ENCODE data around the gene SLC4A2.
"Not testable (repeated sequence)": the region's sequence is repeated elsewhere in the genome, so short reads cannot be mapped to it uniquely, and the experiment has no call there.

The SLC4A2 gene

GRCh38 chr7:151059367-151060112 lies at the start of gene SLC4A2:
Gene SLC4A2, plus strand, starts transcription at chr7:151059589. Its CDS starts 2,399 bp downstream, at chr7:151061988.
- peaks cover 0 to 61% (median 52%) of the 10 kb centered on the region in 4 donors for H3K4me1 ChIP-seq
- peak within 1 kb of the TSS; percentile 91 to 98 for H3K27ac ChIP-seq
- peak within 1 kb of the TSS; percentile 65 to 81 for H3K4me3 ChIP-seq
- H3K36me3 ChIP-seq, result peaks cover 4 to 8% (median 4%) of the 10 kb centered on the region in 3 donors
- peak; percentile 77 to 92 for DNase-seq
- peak; percentile 42 to 45 for TF ChIP-seq CTCF (IDR thresholded peaks at IDR 0.05)
- H3K27me3 ChIP-seq, result no peaks in the 10 kb centered on the region
- no peaks in the 10 kb centered on the region for H3K9me3 ChIP-seq
- intact Hi-C loops (cut with DNase I; ENCODE audit: low total_unique reads), result loop anchor here (2.0 kb wide), 2 partner anchors 27 to 31 kb away; partner anchors contain the start of genes ABCB8 and AGAP3

GRCh38 chr7:151010037-151010306 lies 49.4 kb upstream of the SLC4A2 start:
- DNase-seq, result no peak
- H3K27me3 ChIP-seq, result peaks cover 0 to 76% of the 10 kb centered on the region in 2 donors
- no peak for TF ChIP-seq CTCF (IDR thresholded peaks at IDR 0.05)
- no peaks in the 10 kb centered on the region for H3K36me3 ChIP-seq
- peaks cover 0 to 29% (median 14%) of the 10 kb centered on the region in 4 donors for H3K4me1 ChIP-seq
- no peak overlapping the region for H3K4me3 ChIP-seq
- H3K27ac ChIP-seq, result no peak overlapping the region
- no peaks in the 10 kb centered on the region for H3K9me3 ChIP-seq
- intact Hi-C loops (cut with DNase I; ENCODE audit: low total_unique reads), result loop anchor here (10.0 kb wide), 1 partner anchor 105 kb away; no protein-coding TSS in a partner anchor

- Histone ChIP-seq H3K4me3 (no peak overlapping the region), H3K4me1 (peaks cover 0 to 29% (median 14%) of the 10 kb centered on the region in 4 donors), H3K36me3 (no peaks in the 10 kb centered on the region), H3K27me3 (peaks cover 0 to 81% of the 10 kb centered on the region in 2 donors), H3K27ac (no peak overlapping the region), H3K9me3 (no peaks in the 10 kb centered on the region)
- no peak for DNase-seq
- TF ChIP-seq CTCF (IDR thresholded peaks at IDR 0.05), result no peak
- intact Hi-C loops (cut with DNase I; ENCODE audit: low total_unique reads), result loop anchor here (10.0 kb wide), 1 partner anchor 104 kb away; no protein-coding TSS in a partner anchor
Measured at GRCh38 chr7:151010307-151011096, 48.9 kb upstream of the SLC4A2 start.

- intact Hi-C loops (cut with DNase I; ENCODE audit: low total_unique reads), result loop anchor here (10.0 kb wide), 1 partner anchor 104 kb away; no protein-coding TSS in a partner anchor
- H3K27me3 ChIP-seq, result peaks cover 0 to 87% of the 10 kb centered on the region in 2 donors
- no peaks in the 10 kb centered on the region for H3K36me3 ChIP-seq
- peaks cover 0 to 29% (median 14%) of the 10 kb centered on the region in 4 donors for H3K4me1 ChIP-seq
- no peak for TF ChIP-seq CTCF (IDR thresholded peaks at IDR 0.05)
- DNase-seq, result no peak
- no peak overlapping the region for H3K27ac ChIP-seq
- H3K4me3 ChIP-seq, result no peak overlapping the region
- H3K9me3 ChIP-seq, result no peaks in the 10 kb centered on the region
Measured at GRCh38 chr7:151011097-151011409, 48.3 kb upstream of the SLC4A2 start.

- H3K4me1 ChIP-seq, result peaks cover 0 to 29% (median 14%) of the 10 kb centered on the region in 4 donors
- intact Hi-C loops (cut with DNase I; ENCODE audit: low total_unique reads), result loop anchor here (10.0 kb wide), 1 partner anchor 103 kb away; no protein-coding TSS in a partner anchor
Measured at GRCh38 chr7:151011616-151012015, 47.8 kb upstream of the SLC4A2 start.

More at GRCh38 chr7:151011616-151012015, 47.8 kb upstream of the SLC4A2 start:
- not testable (repeated sequence) for DNase-seq, H3K9me3 ChIP-seq, H3K36me3 ChIP-seq, H3K27ac ChIP-seq, H3K4me3 ChIP-seq
- H3K27me3 ChIP-seq, result peaks cover 0 to 92% of the 10 kb centered on the region in 2 donors

Measured in tibial artery (tissue), 4 donors.